ENCODE measurements around the gene PPIB. TPM values are rescaled to one million over a fixed set of nuclear protein-coding genes. Genes with fewer than 3 reads are reported as not detected.
A peak's percentile ranks its signal among the peaks of the same experiment; 100 is the strongest.

Gene PPIB
- total RNA-seq, 1 donor from 2014 or later, result 425 TPM

DNA sequence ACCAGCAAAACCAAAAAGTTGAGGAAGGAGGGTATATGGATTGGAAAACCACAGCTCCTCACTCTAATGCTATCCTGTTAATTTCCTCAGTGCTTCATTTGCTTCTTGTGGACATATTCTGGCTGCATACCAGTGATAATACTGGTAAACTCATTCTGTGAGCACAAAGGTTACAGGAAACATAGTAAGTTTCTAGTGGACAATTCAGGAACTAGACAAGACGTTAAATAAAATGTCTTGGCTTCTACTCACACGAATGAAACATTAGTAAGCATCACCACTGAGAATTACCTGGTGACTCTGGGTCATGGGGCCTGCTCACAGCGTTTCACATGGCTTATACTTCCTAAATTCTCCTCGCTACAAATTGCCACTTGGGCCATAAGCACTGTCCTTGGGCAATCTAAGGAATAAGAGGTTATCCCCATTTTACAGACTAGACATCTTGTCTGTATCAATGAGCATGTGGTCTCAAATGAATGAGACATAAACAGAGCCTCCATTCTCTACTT is 20.1 kb upstream of the PPIB start:
- no peak overlapping the region for H3K27ac Mint-ChIP-seq
- TF ChIP-seq, protein P1, sequence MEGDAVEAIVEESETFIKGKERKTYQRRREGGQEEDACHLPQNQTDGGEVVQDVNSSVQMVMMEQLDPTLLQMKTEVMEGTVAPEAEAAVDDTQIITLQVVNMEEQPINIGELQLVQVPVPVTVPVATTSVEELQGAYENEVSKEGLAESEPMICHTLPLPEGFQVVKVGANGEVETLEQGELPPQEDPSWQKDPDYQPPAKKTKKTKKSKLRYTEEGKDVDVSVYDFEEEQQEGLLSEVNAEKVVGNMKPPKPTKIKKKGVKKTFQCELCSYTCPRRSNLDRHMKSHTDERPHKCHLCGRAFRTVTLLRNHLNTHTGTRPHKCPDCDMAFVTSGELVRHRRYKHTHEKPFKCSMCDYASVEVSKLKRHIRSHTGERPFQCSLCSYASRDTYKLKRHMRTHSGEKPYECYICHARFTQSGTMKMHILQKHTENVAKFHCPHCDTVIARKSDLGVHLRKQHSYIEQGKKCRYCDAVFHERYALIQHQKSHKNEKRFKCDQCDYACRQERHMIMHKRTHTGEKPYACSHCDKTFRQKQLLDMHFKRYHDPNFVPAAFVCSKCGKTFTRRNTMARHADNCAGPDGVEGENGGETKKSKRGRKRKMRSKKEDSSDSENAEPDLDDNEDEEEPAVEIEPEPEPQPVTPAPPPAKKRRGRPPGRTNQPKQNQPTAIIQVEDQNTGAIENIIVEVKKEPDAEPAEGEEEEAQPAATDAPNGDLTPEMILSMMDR (IDR thresholded peaks at IDR 0.05; ENCODE audit: unreplicated experiment), result no peak
- no peak overlapping the region for H3K4me3 Mint-ChIP-seq

DNA sequence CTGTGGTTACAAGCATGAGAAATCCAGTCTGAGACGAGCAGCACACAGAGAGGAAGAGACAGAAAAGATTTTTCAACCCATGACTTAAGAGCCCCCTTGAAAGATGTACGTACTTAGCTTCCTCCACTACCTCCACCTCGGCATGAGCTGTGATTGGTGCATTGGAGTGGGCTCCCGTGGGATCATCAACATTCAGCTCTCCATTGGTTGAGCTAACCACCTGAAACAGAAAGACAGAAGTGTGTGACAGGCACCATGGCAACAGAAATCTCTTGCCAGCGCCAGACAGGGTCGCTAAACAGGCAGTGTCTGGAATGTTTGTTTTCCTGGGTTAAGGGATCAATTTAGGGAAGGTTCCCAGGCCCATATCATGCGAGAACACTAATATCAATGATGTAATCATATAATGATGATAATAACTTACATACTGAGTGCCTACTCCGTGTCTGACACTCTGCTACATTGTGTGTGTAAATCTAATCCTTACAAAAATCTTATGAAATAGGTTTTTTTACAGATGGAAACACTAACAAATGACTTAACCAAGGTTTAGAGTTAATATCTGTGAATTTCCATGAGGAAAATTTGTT is 17.5 kb upstream of the PPIB start:
- no peaks in the 10 kb centered on the region for H3K27me3 Mint-ChIP-seq (ENCODE audit: low read depth)
- no peak overlapping the region for H3K27ac Mint-ChIP-seq
- TF ChIP-seq, protein P1 (IDR thresholded peaks at IDR 0.05; ENCODE audit: unreplicated experiment), result no peak
- H3K9me3 Mint-ChIP-seq, result no peaks in the 10 kb centered on the region
- DNase-seq (ENCODE audit: low spot score in 2 of 2, unreplicated experiment in 2 of 2), result no peak
- peaks cover 7% of the 10 kb centered on the region for H3K4me1 Mint-ChIP-seq
- no peak overlapping the region for H3K4me3 Mint-ChIP-seq
- peaks cover 16% of the 10 kb centered on the region for H3K36me3 Mint-ChIP-seq

More for the DNA sequence above, 20.1 kb upstream of the PPIB start:
- peaks cover 17% of the 10 kb centered on the region for H3K36me3 Mint-ChIP-seq
- H3K9me3 Mint-ChIP-seq, result no peaks in the 10 kb centered on the region
- peaks cover 12% of the 10 kb centered on the region for H3K4me1 Mint-ChIP-seq
- H3K27me3 Mint-ChIP-seq (ENCODE audit: low read depth), result no peaks in the 10 kb centered on the region
- DNase-seq (ENCODE audit: low spot score in 2 of 2, unreplicated experiment in 2 of 2), result no peak

DNA sequence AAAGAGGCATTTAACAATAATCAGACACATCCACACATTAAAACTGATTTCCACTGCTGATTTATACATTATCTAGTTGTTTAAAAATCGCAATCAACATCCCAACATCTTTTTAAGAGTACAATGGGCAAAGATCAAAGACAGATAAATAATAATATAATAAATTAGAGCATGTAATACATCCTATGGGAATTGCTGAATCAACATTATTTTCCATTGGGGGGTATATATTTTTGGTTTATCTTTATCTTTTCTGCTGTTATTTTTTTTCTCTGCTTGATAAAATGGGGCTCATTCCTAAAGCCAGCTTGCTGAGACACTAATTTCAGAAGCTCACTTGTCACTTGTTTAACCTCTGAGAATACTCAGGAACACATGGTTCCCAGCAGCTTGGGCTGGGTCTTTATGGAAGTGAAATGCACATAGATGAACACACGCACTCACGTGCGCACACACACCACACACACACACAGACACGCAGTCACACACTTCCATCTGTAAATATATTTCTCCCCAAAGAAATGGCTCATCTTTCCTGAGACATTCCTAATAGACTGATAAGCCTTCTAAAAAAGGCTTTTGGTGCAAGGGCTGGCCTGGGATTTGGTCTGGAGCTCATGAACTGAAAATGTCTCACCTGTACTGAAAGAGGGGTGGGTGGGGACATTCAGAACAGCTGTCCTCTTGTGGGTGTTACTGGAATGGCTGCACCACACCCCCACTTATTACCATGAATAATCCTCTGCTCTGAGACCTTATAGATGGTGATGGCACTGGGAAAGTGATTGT is 3.5 kb upstream of the PPIB start:
- TF ChIP-seq, protein P1 (IDR thresholded peaks at IDR 0.05; ENCODE audit: unreplicated experiment), result no peak
- Mint-ChIP-seq H3K4me3 (no peak overlapping the region), H3K27ac (no peak overlapping the region), H3K27me3 (ENCODE audit: low read depth) (no peaks in the 10 kb centered on the region), H3K4me1 (peaks cover 22% of the 10 kb centered on the region), H3K36me3 (peaks cover 6% of the 10 kb centered on the region), H3K9me3 (no peaks in the 10 kb centered on the region)
- DNase-seq (ENCODE audit: low spot score in 2 of 2, unreplicated experiment in 2 of 2), result no peak

DNA sequence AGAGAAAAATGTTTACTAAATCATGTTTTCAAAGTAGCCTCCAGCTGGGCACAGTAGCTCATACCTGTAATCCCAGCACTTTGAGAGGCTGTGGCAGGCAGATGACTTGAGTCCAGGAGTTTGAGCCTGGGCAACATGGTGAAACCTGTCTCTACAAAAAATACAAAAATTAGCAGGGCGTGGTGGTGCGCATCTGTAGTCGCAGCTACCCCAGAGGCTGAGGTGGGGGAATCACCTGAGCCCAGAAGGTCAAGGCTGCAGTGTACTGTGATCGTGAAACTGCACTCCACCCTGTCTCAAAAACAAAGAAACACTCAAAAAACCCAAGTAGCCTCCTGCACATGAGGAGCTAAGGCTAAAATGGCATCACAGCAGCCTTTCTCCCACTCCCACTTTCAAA is 1.6 kb upstream of the PPIB start:
- no peak overlapping the region for H3K4me3 Mint-ChIP-seq
- H3K27ac Mint-ChIP-seq, result peak overlapping the region; percentile 93
- H3K36me3 Mint-ChIP-seq, result peaks cover 8% of the 10 kb centered on the region
- peaks cover 28% of the 10 kb centered on the region for H3K4me1 Mint-ChIP-seq
- no peaks in the 10 kb centered on the region for H3K27me3 Mint-ChIP-seq (ENCODE audit: low read depth)
- TF ChIP-seq, protein P1 (IDR thresholded peaks at IDR 0.05; ENCODE audit: unreplicated experiment), result no peak
- no peak for DNase-seq (ENCODE audit: low spot score in 2 of 2, unreplicated experiment in 2 of 2)
- no peaks in the 10 kb centered on the region for H3K9me3 Mint-ChIP-seq

DNA sequence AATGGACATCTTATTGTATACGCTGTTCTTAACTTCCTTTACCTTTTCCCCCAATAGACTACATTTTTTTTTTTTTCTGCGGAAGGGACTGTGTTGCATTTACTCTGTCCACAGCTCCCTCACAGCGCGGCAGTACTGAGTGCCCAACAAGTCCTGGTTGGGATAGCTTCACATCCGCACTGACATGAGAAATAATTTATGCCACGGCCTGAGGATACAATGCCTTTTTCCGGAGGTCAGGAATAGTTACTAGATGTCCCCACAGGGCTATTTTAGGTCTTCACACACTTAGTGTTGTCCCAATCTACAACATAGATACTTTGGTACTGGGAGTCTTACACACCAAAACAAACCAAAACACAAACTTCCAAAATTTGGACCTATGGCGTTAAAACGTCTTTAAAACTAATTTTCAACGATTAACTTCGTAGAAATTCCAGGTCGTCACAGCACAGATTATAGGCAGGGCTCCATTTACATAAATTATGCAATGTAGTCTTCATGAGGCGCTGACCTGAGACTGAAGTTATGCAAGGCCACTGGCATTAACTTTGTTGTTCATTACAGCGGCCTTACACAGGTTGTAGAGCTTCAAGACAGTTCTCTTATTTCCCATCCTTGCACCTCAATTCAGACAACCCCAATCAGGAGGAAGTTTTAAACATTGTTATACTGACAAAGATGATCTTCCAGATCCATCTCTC is 989 bp upstream of the PPIB start:
- Mint-ChIP-seq H3K27me3 (ENCODE audit: low read depth) (no peaks in the 10 kb centered on the region), H3K27ac (peak overlapping the region; percentile 93), H3K36me3 (peaks cover 10% of the 10 kb centered on the region), H3K4me3 (peak overlapping the region; percentile 70), H3K9me3 (no peaks in the 10 kb centered on the region), H3K4me1 (peaks cover 28% of the 10 kb centered on the region)
- no peak for DNase-seq (ENCODE audit: low spot score in 2 of 2, unreplicated experiment in 2 of 2)
- TF ChIP-seq, protein P1 (IDR thresholded peaks at IDR 0.05; ENCODE audit: unreplicated experiment), result no peak

All from mesothelial cell of epicardium (in vitro differentiated cells).